ENCODE data around the gene XPO1. TPM values are rescaled to one million over a fixed set of nuclear protein-coding genes. Genes with fewer than 3 reads are reported as not detected.

Gene XPO1
- total and polyA plus RNA-seq, 2 donors (not counting 3 experiments of a cell fraction or from before 2014, with no cell fraction given): 46.7 to 166 TPM

- intact Hi-C loops (cut with micrococcal nuclease): no loop called here
- Histone ChIP-seq H3K9me1 (replicated peaks; ENCODE audit: control insufficient read depth, extremely low read depth, insufficient read depth, low read length) (no peaks in the 10 kb centered on the region), H3K9me3 (replicated peaks; ENCODE audit: control insufficient read depth, insufficient read depth, low read length) (no peaks in the 10 kb centered on the region), H4K20me1 (replicated peaks; ENCODE audit: control insufficient read depth, extremely low read depth, insufficient read depth, low read length) (peaks cover 4% of the 10 kb centered on the region), H3K9ac (replicated peaks; ENCODE audit: extremely low read depth, insufficient read depth, low read length) (no peak overlapping the region), H3K27me3 (ENCODE audit: control insufficient read depth in 2 of 2, insufficient read depth in 2 of 2, low read length in 2 of 2) (no peaks in the 10 kb centered on the region), H3K79me2 (ENCODE audit: control insufficient read depth, insufficient read depth, low read length) (peaks cover 93% of the 10 kb centered on the region), H3K4me1 (ENCODE audit: control insufficient read depth, extremely low read depth, insufficient read depth, low read length) (no peaks in the 10 kb centered on the region), H3K4me2 (ENCODE audit: insufficient read depth, low read length) (no peak overlapping the region), H2AFZ (ENCODE audit: low read depth, low read length) (no peak overlapping the region), H3K36me3 (ENCODE audit: control insufficient read depth in 2 of 2, extremely low read depth in 1 of 2, insufficient read depth in 2 of 2, low read length in 2 of 2) (no peaks in the 10 kb centered on the region), H3K4me3 (replicated peaks in 1 of 3; ENCODE audit: insufficient read depth in 1 of 3, low read depth in 1 of 3, low read length in 3 of 3) (no peak overlapping the region), H3K27ac (ENCODE audit: insufficient read depth, low read depth, low read length) (no peak overlapping the region)
- DNase-seq (ENCODE audit: low read depth, low spot score): no peak
- dilution Hi-C loops (cut with MboI; ENCODE audit: extremely low pct_ligation_motif_present, low sequenced_read_pairs): no loop called here
- BruUV-seq (replicated peaks): no TSS peak
- ChIA-PET POLR2A (no interaction called here), CTCF (interaction anchor here (1.0 to 1.1 kb wide), 3 partner anchors 9 to 16 kb away, joined by 3 to 5 read pairs (median 4); no protein-coding TSS in a partner anchor)
- no peak for FAIRE-seq
- no peak for TF ChIP-seq MYC (IDR thresholded peaks at IDR 0.05; ENCODE audit: low read depth, low read length)
- no peak for TF ChIP-seq JUN (IDR thresholded peaks at IDR 0.05; ENCODE audit: borderline replicate concordance, insufficient read depth, insufficient read length, low read depth)
- TF ChIP-seq MAX (IDR thresholded peaks at IDR 0.05; ENCODE audit: insufficient read depth, insufficient read length): no peak
- TF ChIP-seq GATA2 (IDR thresholded peaks at IDR 0.05; ENCODE audit: insufficient read depth, insufficient read length, low read depth, low read length): no peak
- TF ChIP-seq POLR2A (IDR thresholded peaks at IDR 0.05; ENCODE audit: low read depth, low read length): no peak
- TF ChIP-seq POLR2AphosphoS5 (IDR thresholded peaks at IDR 0.05; ENCODE audit: insufficient read depth, low read depth, low read length): no peak
- TF ChIP-seq EZH2 (IDR thresholded peaks at IDR 0.05; ENCODE audit: borderline replicate concordance, low read depth, low read length, severe bottlenecking): no peak
- no peak for TF ChIP-seq FOS (IDR thresholded peaks at IDR 0.05; ENCODE audit: borderline replicate concordance, insufficient read depth, low read length)
- TF ChIP-seq CTCF (IDR thresholded peaks at IDR 0.05; ENCODE audit: extremely low read depth in 1 of 2, insufficient read depth in 1 of 2, low read depth in 1 of 2, low read length in 2 of 2): no peak
Measured at GRCh38 chr2:61437170-61437569, 101.0 kb downstream of the XPO1 start.
